Esophagus muscularis mucosa (tissue), 4 donors: ENCODE data around the gene FZD1. TPM values are rescaled to one million over a fixed set of nuclear protein-coding genes. Genes with fewer than 3 reads are reported as not detected.

Experiments used
- DNase-seq: peaks from one replicate; pipeline ENCODE4 v3.0.0-alpha.2; 2017; ENCODE audit errors: extremely low spot score
- H3K27ac ChIP-seq, 4 donors: fragments of 200-600 bp; sonication (generic); replicated peaks in 1 of 4; 1 replicate in 3 of 4; 2 replicates in 1 of 4; pipeline ENCODE4 v1.5.1; 2016 to 2019; ENCODE audit warnings: mild to moderate bottlenecking in 1 of 4
- H3K27me3 ChIP-seq, 4 donors: fragments of 200-600 bp; sonication (generic); one replicate each; pipeline versions ENCODE4 v1.5.1 to v1.6.0; 2016 to 2019
- H3K36me3 ChIP-seq, 4 donors: fragments of 200-600 bp; sonication (generic); one replicate each; pipeline ENCODE4 v1.5.1; 2016 to 2019
- H3K4me1 ChIP-seq, 4 donors: fragments of 200-600 bp; sonication (generic); one replicate each; pipeline ENCODE4 v1.5.1; 2016 to 2019
- H3K4me3 ChIP-seq, 4 donors: fragments of 200-600 bp; sonication (generic); 1 replicate in 2 of 4; 2 replicates in 2 of 4; pipeline ENCODE4 v1.5.1; 2016 to 2019; ENCODE audit warnings: mild to moderate bottlenecking in 4 of 4, moderate library complexity in 1 of 4
- H3K9me3 ChIP-seq, 4 donors: fragments of 200-600 bp; sonication (generic); 1 replicate in 3 of 4; 2 replicates in 1 of 4; pipeline ENCODE4 v1.5.1; 2016 to 2019
- CTCF ChIP-seq, 3 experiments: fragments of 200-600 bp in 2 of 3; fragments of 450-650 bp in 1 of 3; sonication (generic) in 2 of 3; IDR thresholded peaks; one replicate each; pipeline ENCODE4 v1.5.1; 2017 to 2019; ENCODE audit warnings: antibody characterized with exemption in 3 of 3, mild to moderate bottlenecking in 2 of 3, moderate library complexity in 1 of 3
- EP300 ChIP-seq: sonication (generic); formaldehyde crosslinking; IDR thresholded peaks from one replicate; pipeline ENCODE4 v1.6.1; 2017; ENCODE audit warnings: antibody characterized with exemption
- POLR2A ChIP-seq: fragments of 450-650 bp; IDR thresholded peaks from one replicate; pipeline ENCODE4 v1.6.1; 2017; ENCODE audit warnings: antibody characterized with exemption, moderate library complexity, mild to moderate bottlenecking, low read depth
- POLR2AphosphoS5 ChIP-seq, 2 donors: sonication (generic); formaldehyde crosslinking; IDR thresholded peaks; one replicate each; pipeline ENCODE4 v1.6.1; 2017; ENCODE audit warnings: antibody characterized with exemption in 2 of 2
- WGBS: methylation state at CpG from one replicate; pipeline ENCODE4 v1.1.5; 2018; 5-methylcytosine and 5-hydroxymethylcytosine counted together
- intact Hi-C: fragments of 100-400 bp; cut with DNase I; formaldehyde crosslinking; loops from one replicate; pipeline ENCODE4 v1.15.1; 2023
- total RNA-seq, 4 donors: library from RNA; depleted of rRNA; stranded (reverse); fragments of >200 nt; gene quantifications; one replicate each; pipeline versions ENCODE4 v1.1.0 to v1.2.1, GENCODE V29; 2016

The FZD1 gene
- total RNA-seq = 10 to 100 TPM; 12.0 to 22.2 (median 17.4) TPM

- intact Hi-C loops = no loop called here
- H3K27ac ChIP-seq = peak within 1 kb of the TSS; percentile 94 to 98 (median 96)
- TF ChIP-seq POLR2AphosphoS5 (IDR thresholded peaks at IDR 0.05) = peak; percentile 79 to 81
- no peak for TF ChIP-seq POLR2A
- no peak for TF ChIP-seq EP300
- peak in 2 of 3 experiments; percentile 1 to 14 for TF ChIP-seq CTCF (IDR thresholded peaks at IDR 0.05)
- H3K36me3 ChIP-seq = no peaks in the 10 kb centered on the region
- H3K27me3 ChIP-seq = no peaks in the 10 kb centered on the region
- WGBS = 0% methylated on average over 26 of the region's 90 CpGs
- H3K9me3 ChIP-seq = no peaks in the 10 kb centered on the region
- DNase-seq = peak; percentile 99
- peak within 1 kb of the TSS; percentile 72 to 88 (median 88) for H3K4me3 ChIP-seq
- peaks cover 14 to 39% (median 35%) of the 10 kb centered on the region in 4 donors for H3K4me1 ChIP-seq
These were observed at the start of gene FZD1 for GRCh38 chr7:91264046-91264923. Gene FZD1, plus strand, starts transcription at chr7:91264433. Its CDS starts 448 bp downstream, at chr7:91264881.

GRCh38 chr7:91226411-91226810, 37.8 kb upstream of the FZD1 start:
- H3K27ac ChIP-seq = no peak overlapping the region
- 83% methylated on average over 2 of the region's 2 CpGs for WGBS
- H3K36me3 ChIP-seq = no peaks in the 10 kb centered on the region

GRCh38 chr7:91228327-91228726, 35.9 kb upstream of the FZD1 start:
- H3K4me1 ChIP-seq = no peaks in the 10 kb centered on the region
- no peaks in the 10 kb centered on the region for H3K27me3 ChIP-seq
- TF ChIP-seq CTCF (IDR thresholded peaks at IDR 0.05) = no peak
- TF ChIP-seq POLR2AphosphoS5 (IDR thresholded peaks at IDR 0.05) = no peak
- TF ChIP-seq POLR2A = no peak
- no peak for TF ChIP-seq EP300
- no peak overlapping the region for H3K27ac ChIP-seq
- no peak overlapping the region for H3K4me3 ChIP-seq
- WGBS = 93% methylated on average over 2 of the region's 2 CpGs
- H3K9me3 ChIP-seq = no peaks in the 10 kb centered on the region
- no peak for DNase-seq
- intact Hi-C loops = no loop called here
- no peaks in the 10 kb centered on the region for H3K36me3 ChIP-seq

More at GRCh38 chr7:91226411-91226810, 37.8 kb upstream of the FZD1 start:
- intact Hi-C loops = no loop called here
- Histone ChIP-seq H3K4me1 (no peaks in the 10 kb centered on the region), H3K9me3 (no peaks in the 10 kb centered on the region), H3K4me3 (no peak overlapping the region), H3K27me3 (no peaks in the 10 kb centered on the region)
- DNase-seq = no peak
- TF ChIP-seq CTCF (IDR thresholded peaks at IDR 0.05) = no peak
- TF ChIP-seq EP300 = no peak
- TF ChIP-seq POLR2AphosphoS5 (IDR thresholded peaks at IDR 0.05) = no peak
- TF ChIP-seq POLR2A = no peak

- no peaks in the 10 kb centered on the region for H3K36me3 ChIP-seq
- H3K27ac ChIP-seq = no peak overlapping the region
- no peak overlapping the region for H3K4me3 ChIP-seq
- intact Hi-C loops = no loop called here
- H3K4me1 ChIP-seq = no peaks in the 10 kb centered on the region
- no peak for DNase-seq
- no peaks in the 10 kb centered on the region for H3K9me3 ChIP-seq
- no peaks in the 10 kb centered on the region for H3K27me3 ChIP-seq
- WGBS = 94% methylated on average over 2 of the region's 2 CpGs
- TF ChIP-seq POLR2A = no peak
- TF ChIP-seq POLR2AphosphoS5 (IDR thresholded peaks at IDR 0.05) = no peak
- no peak for TF ChIP-seq EP300
- no peak for TF ChIP-seq CTCF (IDR thresholded peaks at IDR 0.05)
These were observed 35.2 kb upstream of the FZD1 start for GRCh38 chr7:91228927-91229558.
